GM21526 (cell line): ENCODE measurements around the gene C19orf73.
A peak's percentile ranks its signal among the peaks of the same experiment; 100 is the strongest.
"Not testable (repeated sequence)": the region's sequence is repeated elsewhere in the genome, so short reads cannot be mapped to it uniquely, and the experiment has no call there.

Experiments
- ATAC-seq: cut with Tn5 transposase; IDR thresholded peaks from one replicate; pipeline ENCODE4 v1.9.1; 2021; ENCODE audit warnings: moderate library complexity; ENCODE audit not compliant: unreplicated experiment, low FRiP score

Gene C19orf73

DNA sequence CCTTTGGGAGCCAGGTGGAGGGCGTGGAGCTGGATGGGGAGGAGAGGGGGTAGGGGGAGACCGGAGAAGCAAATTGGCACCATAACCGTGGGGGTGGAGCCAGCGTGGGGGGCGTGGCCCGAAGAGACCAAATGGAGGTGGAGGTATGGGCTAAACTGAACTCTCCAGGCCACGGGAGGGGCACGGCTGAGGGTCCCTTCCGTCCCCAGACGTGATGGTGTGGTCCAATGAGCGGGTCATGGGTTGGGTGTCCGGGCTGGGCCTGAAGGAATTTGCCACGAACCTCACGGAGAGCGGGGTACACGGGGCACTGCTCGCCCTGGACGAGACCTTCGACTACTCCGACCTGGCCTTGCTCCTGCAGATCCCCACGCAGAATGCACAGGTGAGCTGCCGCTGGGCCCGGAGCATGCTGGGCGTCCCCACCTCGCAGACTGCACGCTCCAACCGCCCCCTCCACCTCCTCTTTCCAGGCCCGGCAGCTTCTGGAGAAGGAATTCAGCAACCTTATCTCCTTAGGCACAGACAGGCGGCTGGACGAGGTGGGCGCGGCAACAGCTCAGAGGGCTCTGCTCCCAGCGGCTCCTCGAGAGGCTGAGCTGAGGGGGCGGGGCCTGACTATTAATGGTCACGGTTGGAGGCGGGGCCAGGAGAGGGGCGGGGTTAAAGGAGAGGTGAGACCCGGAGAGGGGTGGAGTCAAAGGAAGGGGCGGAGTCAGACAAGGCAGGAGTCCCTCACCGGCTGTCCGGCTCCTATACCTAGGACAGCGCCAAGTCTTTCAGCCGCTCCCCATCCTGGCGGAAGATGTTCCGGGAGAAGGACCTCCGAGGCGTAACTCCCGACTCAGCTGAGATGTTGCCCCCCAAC lies 30.1 kb upstream of the C19orf73 start:
- no peak for ATAC-seq

DNA sequence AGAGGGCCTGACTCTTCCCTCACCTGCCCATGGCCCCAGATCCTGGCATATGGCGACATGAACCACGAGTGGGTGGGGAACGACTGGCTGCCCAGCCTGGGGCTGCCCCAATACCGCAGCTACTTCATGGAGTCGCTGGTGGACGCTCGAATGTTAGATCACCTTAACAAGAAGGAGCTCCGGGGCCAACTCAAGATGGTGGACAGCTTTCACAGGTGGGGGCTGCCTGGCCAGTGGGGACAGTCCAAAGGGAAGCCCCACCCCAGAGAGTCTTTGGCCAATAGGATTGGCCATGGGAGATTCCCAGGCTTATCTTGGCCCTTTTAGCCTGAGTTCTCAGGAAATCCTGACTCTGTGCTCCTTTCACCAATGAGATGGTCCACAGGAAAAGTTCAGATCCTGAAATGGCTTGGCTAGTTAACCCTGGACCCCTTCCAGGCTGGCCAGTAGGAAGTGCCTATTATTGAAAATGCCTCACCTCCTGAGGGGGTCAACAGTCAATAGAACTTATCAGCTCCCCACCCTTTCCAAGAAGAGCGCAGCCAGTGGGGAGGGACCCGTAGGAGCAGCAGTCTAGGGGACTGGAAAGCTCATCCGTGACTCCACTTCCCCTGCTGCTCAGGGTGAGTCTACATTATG lies 29.2 kb upstream of the C19orf73 start:
- no peak for ATAC-seq

GRCh38 chr19:49146408-49146770 lies 27.4 kb upstream of the C19orf73 start:
- not testable (repeated sequence) for ATAC-seq

- no peak for ATAC-seq
These were observed 26.8 kb upstream of the C19orf73 start for GRCh38 chr19:49145573-49146407.

GRCh38 chr19:49142866-49143335 lies 24.0 kb upstream of the C19orf73 start:
- ATAC-seq, result no peak

DNA sequence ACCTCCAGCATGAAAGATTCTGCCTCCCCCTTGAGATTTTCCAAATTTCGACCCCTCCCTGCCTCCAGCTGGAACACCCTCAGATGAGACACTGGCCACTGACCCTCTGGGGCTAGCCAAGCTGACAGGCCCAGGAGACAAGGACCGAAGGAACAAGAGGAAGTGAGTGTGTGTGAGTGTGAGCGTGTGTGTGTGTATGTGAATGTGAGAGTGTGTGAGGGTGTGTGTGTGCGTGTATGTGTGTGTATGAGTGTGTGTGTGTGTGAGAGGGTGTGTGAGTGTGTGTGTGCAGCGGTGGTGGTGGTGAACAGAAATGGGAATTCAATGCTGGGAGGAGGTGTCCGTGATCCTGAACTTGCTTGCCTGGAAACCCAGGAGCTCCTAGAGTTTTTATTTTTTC lies 22.4 kb upstream of the C19orf73 start:
- no peak for ATAC-seq

DNA sequence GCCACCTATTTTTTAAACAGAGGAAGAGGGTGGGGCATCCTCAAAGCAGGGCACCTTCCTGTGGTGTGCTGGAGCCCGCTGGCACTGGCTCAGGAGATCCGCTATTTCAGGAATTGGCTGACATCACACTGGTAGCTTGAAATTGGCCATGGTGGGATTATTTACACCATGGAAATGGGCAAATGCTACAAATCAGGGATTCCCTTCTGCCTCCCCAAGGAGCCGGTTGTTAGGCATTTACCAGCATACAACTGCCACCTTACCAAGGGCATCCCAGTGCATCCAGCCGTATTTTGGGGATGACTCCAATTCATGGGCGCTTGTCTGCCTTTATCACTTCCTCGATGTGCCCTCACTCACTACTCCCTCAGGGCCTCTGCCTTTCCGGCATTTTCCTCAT lies 22.0 kb upstream of the C19orf73 start:
- ATAC-seq, result no peak

DNA sequence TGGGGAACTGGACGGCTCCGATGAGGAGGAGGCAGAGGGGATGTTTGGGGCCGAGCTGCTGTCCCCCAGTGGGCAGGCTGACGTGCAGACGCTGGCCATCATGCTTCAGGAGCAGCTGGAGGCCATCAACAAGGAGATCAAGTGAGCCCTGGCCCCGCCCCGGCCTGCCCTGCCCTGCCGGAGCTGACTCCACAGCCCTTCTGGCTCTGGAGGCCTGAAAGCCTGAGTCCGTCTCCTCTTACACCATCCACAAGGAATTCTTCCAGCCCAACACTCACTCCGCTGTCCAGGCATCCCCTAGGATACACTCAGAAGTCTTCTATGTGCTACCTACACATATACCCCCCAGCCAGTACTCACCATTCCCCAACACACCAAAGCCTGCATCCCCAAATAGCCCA lies 17.8 kb upstream of the C19orf73 start:
- ATAC-seq, result no peak

DNA sequence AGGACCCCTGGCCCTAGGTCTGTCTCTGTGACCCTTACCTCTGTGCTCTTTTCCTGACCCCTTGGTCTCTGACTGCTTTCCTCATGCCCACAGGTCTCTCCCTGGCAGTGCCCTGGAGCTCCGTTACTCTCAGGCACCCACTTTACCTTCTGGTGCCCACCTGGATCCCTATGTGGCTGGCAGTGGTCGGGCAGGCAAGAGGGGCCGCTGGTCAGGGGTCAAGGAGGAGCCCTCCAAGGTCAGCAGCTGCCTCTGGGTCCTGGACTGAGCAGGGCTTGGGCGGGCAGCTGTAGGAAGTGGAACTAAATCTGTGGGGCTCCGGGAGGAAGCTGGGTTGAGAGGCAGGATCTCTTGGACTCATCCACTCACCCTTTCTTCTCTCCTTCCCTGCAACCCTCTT lies 16.7 kb upstream of the C19orf73 start:
- ATAC-seq, result no peak

DNA sequence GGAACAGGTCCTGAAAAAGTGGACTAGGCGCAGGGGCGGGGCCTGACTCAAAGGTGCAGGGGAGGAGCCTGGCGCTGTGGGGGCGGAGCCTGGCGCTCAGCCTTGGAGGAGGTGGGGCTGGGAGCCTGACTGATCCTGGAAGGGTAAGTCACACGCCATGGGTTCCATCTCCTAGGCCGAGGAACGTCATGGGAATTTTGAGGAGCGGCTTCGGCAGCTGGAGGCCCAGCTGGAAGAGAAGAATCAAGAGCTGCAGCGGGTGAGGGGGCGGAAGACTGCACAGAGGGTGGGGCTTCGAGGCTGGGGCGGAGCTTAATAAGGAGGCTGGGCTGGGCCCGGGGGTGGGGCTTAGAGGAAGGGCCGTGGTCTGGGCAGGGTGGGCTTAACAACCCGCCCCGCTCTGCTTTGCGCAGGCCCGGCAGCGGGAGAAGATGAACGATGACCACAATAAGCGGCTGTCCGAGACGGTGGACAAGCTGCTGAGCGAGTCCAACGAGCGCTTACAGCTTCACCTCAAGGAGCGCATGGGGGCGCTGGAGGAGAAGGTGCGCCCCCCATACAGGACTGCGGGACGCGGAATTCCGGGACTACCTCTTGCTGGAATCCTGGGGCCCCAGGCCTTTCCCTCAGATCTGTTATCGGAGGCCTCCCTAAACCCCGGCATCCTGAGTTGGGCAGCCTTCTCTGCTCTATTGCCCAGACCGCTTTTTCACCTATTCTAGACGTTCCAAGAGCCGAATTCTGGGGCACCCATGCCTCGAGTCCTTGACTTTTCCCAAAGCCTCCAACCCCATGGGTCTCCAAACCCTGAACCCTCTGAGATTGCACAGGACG lies 14.9 kb upstream of the C19orf73 start:
- ATAC-seq, result no peak

- ATAC-seq, result no peak
These were observed 14.1 kb upstream of the C19orf73 start for GRCh38 chr19:49132974-49133609.

- no peak for ATAC-seq
These were observed 11.4 kb upstream of the C19orf73 start for GRCh38 chr19:49130325-49130724.

- no peak for ATAC-seq
These were observed 10.3 kb upstream of the C19orf73 start for GRCh38 chr19:49129238-49129583.

DNA sequence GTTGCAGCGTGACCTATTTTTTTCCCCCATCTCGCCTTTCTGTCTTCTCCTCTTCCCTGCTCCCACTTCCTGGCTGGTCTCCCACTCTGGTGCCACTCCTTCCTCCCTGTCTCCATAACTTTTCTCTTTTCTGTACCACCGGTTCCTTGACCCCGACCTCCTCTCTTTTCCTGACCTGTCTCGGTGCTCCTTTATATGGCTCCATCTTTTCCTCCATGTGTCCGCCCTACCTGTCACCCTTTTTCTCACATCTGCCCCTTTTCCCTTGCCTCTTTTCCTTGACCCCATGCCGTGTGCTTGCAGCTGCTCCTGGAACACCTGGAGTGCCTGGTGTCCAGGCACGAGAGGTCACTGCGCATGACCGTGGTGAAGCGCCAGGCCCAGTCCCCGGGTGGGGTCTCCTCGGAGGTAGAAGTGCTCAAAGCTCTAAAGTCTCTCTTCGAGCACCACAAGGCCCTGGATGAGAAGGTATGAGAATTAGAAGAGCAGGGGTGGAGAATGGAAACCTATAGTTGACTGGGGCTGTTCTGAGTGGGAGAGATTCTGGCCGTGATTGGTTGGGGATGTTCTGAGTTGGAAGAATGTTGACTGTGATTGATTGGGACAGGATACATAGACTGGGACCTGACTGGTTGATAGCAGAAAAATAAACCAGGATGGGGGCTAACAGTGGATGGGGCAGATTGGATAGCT lies 9.7 kb upstream of the C19orf73 start:
- no peak for ATAC-seq

- ATAC-seq, result peak; percentile 67
These were observed 9.0 kb upstream of the C19orf73 start for GRCh38 chr19:49127674-49128544.

- not testable (repeated sequence) for ATAC-seq
These were observed 8.3 kb upstream of the C19orf73 start for GRCh38 chr19:49127225-49127624.

- ATAC-seq, result no peak
These were observed 7.6 kb upstream of the C19orf73 start for GRCh38 chr19:49126575-49126974.

GRCh38 chr19:49125025-49125731 lies 6.2 kb upstream of the C19orf73 start:
- no peak for ATAC-seq
